DOHH2 (cell line): ENCODE measurements around the gene COL17A1.

Experiments
- EZH2phosphoT487 ChIP-seq: fragments of 200-600 bp; sonication (generic); IDR thresholded peaks from 2 replicates; pipeline ENCODE4 v1.6.1; 2017; ENCODE audit warnings: borderline replicate concordance, mild to moderate bottlenecking, antibody characterized with exemption, low read length, moderate library complexity, mixed read lengths
- TF ChIP-seq, protein P1 (sequence below): fragments of 200-600 bp; sonication (generic); IDR thresholded peaks from one replicate; pipeline ENCODE4 v1.5.1; 2014; ENCODE audit warnings: antibody characterized with exemption, mild to moderate bottlenecking, low read depth, low read length; ENCODE audit not compliant: poor library complexity, severe bottlenecking

DNA sequence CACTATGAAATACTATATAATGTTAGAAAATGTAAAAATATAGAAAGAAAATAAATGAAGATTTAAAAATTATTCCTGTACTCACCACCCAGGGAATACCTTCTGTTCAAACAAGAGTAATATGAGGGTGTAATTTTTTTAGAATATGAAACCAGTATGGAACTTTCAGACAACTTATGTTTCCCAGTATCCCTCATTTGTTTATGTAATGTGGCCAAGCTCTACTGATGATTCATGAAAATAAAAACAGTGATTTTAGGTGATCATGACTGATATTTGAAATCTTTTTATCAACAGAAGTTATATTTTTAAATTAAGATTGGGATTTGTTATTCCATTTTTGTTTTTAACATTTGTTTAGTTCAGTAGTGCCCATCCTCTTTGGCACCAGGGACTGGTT, 100.0 kb downstream of the COL17A1 start:
- TF ChIP-seq, protein P1, sequence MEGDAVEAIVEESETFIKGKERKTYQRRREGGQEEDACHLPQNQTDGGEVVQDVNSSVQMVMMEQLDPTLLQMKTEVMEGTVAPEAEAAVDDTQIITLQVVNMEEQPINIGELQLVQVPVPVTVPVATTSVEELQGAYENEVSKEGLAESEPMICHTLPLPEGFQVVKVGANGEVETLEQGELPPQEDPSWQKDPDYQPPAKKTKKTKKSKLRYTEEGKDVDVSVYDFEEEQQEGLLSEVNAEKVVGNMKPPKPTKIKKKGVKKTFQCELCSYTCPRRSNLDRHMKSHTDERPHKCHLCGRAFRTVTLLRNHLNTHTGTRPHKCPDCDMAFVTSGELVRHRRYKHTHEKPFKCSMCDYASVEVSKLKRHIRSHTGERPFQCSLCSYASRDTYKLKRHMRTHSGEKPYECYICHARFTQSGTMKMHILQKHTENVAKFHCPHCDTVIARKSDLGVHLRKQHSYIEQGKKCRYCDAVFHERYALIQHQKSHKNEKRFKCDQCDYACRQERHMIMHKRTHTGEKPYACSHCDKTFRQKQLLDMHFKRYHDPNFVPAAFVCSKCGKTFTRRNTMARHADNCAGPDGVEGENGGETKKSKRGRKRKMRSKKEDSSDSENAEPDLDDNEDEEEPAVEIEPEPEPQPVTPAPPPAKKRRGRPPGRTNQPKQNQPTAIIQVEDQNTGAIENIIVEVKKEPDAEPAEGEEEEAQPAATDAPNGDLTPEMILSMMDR: no peak
- no peak for TF ChIP-seq EZH2phosphoT487
